Memory B cell (primary cell): Measurements from ENCODE around the gene TCP11L1.
A peak's percentile ranks its signal among the peaks of the same experiment; 100 is the strongest.
"Not testable (repeated sequence)": the region's sequence is repeated elsewhere in the genome, so short reads cannot be mapped to it uniquely, and the experiment has no call there.

Experiments used
- ATAC-seq: fragments of 150-1000 bp; cut with Tn5 transposase; 2 replicates; pipeline ENCODE4 v1.10.0; 2021; ENCODE audit warnings: low read depth, mild to moderate bottlenecking, moderate library complexity
- DNase-seq, 2 donors: peaks; one replicate each; pipeline ENCODE4 v3.0.0; 2022; ENCODE audit warnings: low spot score in 2 of 2
- H3K27ac Mint-ChIP-seq: one replicate; pipeline ENCODE4 v1.8.0; 2022; ENCODE audit warnings: mild to moderate bottlenecking, moderate library complexity, mixed read lengths
- H3K27me3 Mint-ChIP-seq: one replicate; pipeline ENCODE4 v1.8.0; 2022; ENCODE audit warnings: mixed read lengths
- H3K36me3 Mint-ChIP-seq: one replicate; pipeline ENCODE4 v1.8.0; 2022; ENCODE audit warnings: mild to moderate bottlenecking, mixed read lengths
- H3K4me1 Mint-ChIP-seq: one replicate; pipeline ENCODE4 v1.8.0; 2022; ENCODE audit warnings: mixed read lengths
- H3K4me3 Mint-ChIP-seq: one replicate; pipeline ENCODE4 v1.8.0; 2022; ENCODE audit warnings: mild to moderate bottlenecking, moderate library complexity, mixed read lengths
- H3K9me3 Mint-ChIP-seq: one replicate; pipeline ENCODE4 v1.8.0; 2022; ENCODE audit warnings: mixed read lengths

Gene TCP11L1

DNA sequence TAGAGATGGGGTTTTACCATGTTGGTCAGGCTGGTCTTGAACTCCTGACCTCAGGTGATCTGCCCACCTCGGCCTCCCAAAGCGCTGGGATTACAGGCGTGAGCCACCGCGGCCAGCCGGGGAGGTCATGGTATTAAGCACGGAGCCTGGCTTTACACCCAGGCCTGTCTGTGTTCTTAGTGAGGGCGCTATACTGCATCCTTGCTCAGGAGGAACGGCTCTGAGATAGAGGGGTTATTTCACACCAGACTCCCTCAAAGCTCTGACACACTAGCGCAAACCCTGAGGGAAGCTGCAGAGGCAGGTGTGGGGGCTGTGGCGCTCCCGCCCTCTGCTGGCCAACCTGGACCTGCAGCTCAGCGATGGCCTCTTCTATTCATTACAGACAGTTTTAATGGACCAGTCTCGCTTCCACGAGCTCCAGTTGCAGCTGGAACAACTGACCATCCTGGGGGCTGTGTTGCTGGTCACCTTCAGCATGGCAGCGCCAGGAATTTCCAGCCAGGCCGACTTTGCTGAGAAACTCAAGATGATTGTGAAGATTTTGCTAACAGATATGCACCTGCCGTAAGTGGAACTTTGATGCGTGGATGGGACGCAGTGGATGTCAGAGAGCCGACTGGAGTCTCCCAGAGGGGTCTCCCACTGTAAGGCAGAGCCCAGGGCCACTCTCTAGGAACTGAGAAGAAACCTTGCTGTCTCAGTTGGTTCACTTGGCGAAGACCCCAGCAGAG, 26.2 kb downstream of the TCP11L1 start:
- Mint-ChIP-seq H3K9me3 (no peaks in the 10 kb centered on the region), H3K27ac (no peak overlapping the region), H3K4me1 (peaks cover 18% of the 10 kb centered on the region), H3K27me3 (no peaks in the 10 kb centered on the region), H3K4me3 (no peak overlapping the region), H3K36me3 (peaks cover 12% of the 10 kb centered on the region)
- DNase-seq (peak; percentile 59 to 61), ATAC-seq (peak; percentile 91)

DNA sequence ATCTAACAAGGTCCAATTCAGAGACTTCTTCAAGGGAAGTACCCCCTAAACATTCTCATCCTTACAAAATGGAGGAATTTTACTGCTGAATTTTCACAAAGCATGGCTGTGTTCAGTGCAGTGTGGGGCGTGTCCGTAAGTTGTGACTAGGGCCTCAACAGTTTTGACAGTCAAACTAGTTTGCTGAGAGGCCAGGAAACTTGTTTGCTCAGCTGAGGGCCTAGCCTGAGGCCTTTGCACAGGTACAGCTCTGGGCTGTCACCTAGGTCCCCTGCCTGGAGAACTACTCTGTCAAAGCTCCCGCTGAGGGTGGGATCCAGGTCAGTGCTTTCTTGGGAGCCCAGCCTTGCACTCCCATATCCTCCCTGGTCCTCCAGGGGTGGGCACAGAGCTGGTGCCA, 27.9 kb downstream of the TCP11L1 start:
- Mint-ChIP-seq H3K27me3 (no peaks in the 10 kb centered on the region), H3K4me3 (no peak overlapping the region), H3K36me3 (peaks cover 18% of the 10 kb centered on the region), H3K9me3 (no peaks in the 10 kb centered on the region), H3K27ac (no peak overlapping the region), H3K4me1 (peaks cover 18% of the 10 kb centered on the region)
- no peak for ATAC-seq
- DNase-seq: no peak

DNA sequence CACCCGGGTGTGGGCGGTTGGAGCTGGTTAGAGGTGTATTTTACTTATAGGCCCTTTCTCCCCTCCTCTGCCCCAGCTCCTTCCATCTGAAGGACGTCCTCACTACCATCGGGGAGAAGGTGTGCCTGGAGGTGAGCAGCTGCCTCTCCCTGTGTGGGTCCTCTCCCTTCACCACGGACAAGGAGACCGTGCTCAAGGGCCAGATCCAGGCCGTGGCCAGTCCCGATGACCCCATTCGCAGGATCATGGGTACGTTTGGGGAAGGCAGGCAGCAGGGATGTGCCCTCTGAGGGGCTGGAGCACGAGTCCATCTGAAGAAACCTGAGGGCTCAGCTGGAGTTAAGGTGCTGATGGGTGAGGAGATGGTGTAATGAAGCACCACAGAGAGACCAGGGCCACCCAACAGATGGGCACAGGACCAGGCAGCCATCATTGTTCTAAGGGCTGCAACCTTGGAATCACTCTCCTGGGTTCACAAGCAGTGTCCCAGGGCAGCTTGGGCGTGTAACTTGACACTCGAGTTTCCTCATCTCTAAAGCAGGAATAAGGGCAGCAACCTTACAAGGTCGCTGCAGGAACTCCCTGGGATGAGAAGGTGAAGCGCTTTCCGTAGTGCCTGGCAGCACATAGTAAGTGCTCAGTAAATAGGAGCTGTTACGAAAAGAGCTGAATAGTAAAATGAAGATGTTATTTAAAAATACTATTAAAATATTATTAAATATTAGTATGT, 29.4 kb downstream of the TCP11L1 start:
- peaks cover 10% of the 10 kb centered on the region for H3K4me1 Mint-ChIP-seq
- ATAC-seq (no peak), DNase-seq (no peak)
- no peak overlapping the region for H3K27ac Mint-ChIP-seq
- peaks cover 24% of the 10 kb centered on the region for H3K36me3 Mint-ChIP-seq
- no peak overlapping the region for H3K4me3 Mint-ChIP-seq
- no peaks in the 10 kb centered on the region for H3K9me3 Mint-ChIP-seq
- no peaks in the 10 kb centered on the region for H3K27me3 Mint-ChIP-seq

DNA sequence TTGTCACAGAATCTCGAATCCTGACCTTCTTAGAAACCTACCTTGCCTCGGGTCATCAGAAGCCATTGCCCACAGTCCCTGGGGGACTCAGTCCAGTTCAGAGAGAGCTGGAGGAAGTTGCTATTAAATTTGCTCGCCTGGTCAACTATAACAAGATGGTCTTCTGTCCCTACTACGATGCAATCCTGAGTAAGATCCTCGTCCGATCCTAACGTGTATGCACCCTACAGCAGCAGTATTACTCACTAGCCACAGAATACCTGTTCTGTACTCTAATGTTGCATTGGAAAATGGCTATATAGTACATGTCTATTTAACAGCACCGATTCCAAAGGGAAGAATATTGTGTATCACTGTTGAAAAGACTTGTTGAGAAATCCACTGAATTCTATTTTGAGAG, 33.1 kb downstream of the TCP11L1 start:
- Mint-ChIP-seq H3K9me3 (no peaks in the 10 kb centered on the region), H3K27me3 (no peaks in the 10 kb centered on the region), H3K4me1 (no peaks in the 10 kb centered on the region), H3K36me3 (peaks cover 37% of the 10 kb centered on the region), H3K27ac (no peak overlapping the region), H3K4me3 (no peak overlapping the region)
- no peak for DNase-seq
- no peak for ATAC-seq

DNA sequence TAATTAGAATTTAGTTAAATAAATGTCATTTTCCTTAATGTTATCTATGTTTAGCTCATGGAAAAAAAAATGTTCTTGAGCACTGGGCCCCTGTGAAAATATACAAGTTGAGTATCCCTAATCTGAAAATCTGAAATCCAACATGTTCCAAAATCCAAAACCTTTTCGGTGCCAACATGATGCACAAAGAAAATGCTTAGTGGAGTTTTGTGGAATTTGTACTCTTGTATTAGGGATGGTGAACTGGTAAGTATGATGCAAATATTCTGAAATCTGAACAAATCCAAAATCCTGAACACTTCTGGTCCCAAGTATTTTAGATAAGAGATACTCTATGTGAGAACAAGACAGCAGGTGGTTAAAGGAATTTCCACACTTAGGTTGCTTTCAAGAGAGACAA, 44.5 kb downstream of the TCP11L1 start:
- peaks cover 16% of the 10 kb centered on the region for H3K36me3 Mint-ChIP-seq
- DNase-seq: no peak
- no peak overlapping the region for H3K27ac Mint-ChIP-seq
- H3K4me3 Mint-ChIP-seq: no peak overlapping the region
- no peaks in the 10 kb centered on the region for H3K27me3 Mint-ChIP-seq
- no peaks in the 10 kb centered on the region for H3K4me1 Mint-ChIP-seq
- no peak for ATAC-seq
- H3K9me3 Mint-ChIP-seq: no peaks in the 10 kb centered on the region

DNA sequence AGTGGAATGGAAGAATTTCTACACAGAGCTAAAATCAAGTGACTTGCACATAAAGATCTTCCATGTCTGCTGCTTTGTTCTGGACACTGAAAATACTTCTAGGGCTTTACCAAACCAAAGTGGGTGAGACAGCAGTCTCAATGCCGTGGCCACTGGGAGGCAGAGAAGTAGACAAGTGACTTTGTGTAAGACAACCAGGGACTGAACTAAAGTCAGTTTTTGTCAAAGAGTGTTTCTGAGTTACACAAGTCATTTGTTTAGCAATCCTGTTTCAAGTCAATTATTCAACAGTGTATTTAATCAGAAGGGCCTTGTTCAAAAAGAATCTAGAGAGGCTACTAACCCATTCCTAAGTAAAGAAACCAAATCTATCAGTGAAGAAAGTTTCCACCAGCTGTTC, 46.6 kb downstream of the TCP11L1 start:
- Mint-ChIP-seq H3K27ac (no peak overlapping the region), H3K27me3 (no peaks in the 10 kb centered on the region), H3K36me3 (peaks cover 20% of the 10 kb centered on the region), H3K4me3 (no peak overlapping the region), H3K4me1 (no peaks in the 10 kb centered on the region), H3K9me3 (no peaks in the 10 kb centered on the region)
- ATAC-seq (no peak), DNase-seq (no peak)

DNA sequence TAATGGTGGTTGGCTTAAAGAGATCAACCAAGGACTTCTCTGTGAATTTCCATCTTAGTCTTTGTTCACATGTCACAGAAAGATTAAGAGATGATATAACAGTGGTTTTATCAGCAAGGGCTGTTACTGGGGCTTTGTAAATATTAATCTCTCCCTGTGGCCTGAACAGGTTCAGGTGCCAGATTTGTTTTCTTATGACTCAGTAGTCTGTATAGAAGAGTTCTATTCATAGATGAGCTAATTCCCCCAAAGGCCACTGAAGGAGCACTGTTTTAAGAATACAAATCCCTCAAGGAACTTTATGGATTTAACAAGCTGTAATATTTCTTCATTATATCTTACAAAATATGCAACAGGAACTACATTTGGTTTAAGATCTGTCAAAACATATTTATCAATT, 50.4 kb downstream of the TCP11L1 start:
- Mint-ChIP-seq H3K9me3 (no peaks in the 10 kb centered on the region), H3K27me3 (no peaks in the 10 kb centered on the region), H3K36me3 (peaks cover 18% of the 10 kb centered on the region), H3K4me3 (no peak overlapping the region), H3K4me1 (no peaks in the 10 kb centered on the region), H3K27ac (peak overlapping the region; percentile 72)
- DNase-seq: no peak
- no peak for ATAC-seq

DNA sequence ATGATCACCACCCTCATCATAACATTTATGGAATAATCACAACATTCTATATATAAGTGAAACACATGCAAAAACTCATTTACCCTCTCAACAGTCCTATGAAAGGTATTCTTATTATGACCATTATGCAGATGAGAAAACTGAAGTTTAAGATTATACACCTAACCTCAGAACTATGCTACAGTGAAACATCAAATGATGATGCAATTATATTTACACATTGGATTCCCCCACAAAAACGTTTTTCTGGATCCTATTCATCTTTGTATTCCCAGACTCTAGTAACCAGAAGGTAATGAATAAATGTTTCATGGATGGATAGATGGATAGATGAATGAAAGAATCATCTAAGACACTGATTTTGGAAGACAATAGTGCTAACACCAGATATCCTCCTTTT, 54.8 kb downstream of the TCP11L1 start:
- Mint-ChIP-seq H3K4me1 (no peaks in the 10 kb centered on the region), H3K27ac (no peak overlapping the region), H3K36me3 (peaks cover 25% of the 10 kb centered on the region), H3K9me3 (no peaks in the 10 kb centered on the region), H3K27me3 (no peaks in the 10 kb centered on the region), H3K4me3 (no peak overlapping the region)
- no peak for DNase-seq
- ATAC-seq: no peak

DNA sequence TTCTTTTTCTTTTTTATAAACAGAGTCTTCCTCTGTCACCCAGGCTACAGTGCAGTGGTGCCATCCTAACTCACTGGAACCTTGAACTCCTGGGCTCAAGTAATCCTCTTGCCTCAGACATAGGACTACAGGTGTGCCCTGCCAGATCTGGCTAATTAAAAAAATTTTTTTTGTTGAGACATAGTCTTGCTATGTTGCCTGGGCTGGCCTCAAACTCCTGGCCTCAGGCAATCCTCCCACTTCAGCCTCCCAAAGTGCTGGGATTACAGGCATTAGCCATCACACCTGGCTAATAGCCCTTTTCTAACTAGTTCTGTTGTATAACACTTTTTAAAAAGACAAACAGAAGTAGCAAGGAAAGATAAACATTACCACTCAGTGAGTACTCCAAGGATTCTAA, 64.5 kb downstream of the TCP11L1 start:
- DNase-seq: no peak
- no peak overlapping the region for H3K27ac Mint-ChIP-seq
- no peaks in the 10 kb centered on the region for H3K9me3 Mint-ChIP-seq
- H3K4me1 Mint-ChIP-seq: no peaks in the 10 kb centered on the region
- peaks cover 19% of the 10 kb centered on the region for H3K36me3 Mint-ChIP-seq
- no peaks in the 10 kb centered on the region for H3K27me3 Mint-ChIP-seq
- ATAC-seq: no peak
- H3K4me3 Mint-ChIP-seq: no peak overlapping the region

DNA sequence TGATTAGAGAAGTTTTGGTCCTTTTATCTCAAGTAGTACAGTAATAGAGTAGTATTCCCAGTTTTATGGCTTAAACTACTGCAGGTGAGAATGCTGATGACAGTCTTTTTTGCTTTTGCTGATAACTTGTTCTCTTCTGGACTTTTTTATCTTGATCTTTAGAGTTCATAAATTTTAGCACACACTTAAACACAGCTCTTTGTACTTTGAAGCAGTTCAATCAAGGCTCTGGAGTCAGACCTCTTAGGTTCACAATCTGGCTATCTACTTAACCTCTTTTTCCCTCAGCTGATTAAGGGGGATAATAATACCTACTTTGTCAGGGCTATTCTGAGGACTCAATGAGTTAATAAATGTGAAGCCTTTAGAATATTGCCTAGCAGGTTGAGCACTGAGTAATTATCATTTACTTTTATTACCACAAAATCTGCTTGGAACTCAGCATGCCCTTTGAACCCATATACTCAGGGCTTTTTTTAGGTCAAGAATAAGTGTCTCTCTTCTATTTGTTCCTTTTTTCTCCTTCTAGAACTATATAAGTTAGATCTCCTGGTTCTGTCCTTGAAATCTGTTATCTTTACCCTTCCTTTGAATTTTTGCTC, 70.0 kb downstream of the TCP11L1 start:
- DNase-seq (no peak), ATAC-seq (no peak)
- no peak overlapping the region for H3K4me3 Mint-ChIP-seq
- no peaks in the 10 kb centered on the region for H3K27me3 Mint-ChIP-seq
- H3K9me3 Mint-ChIP-seq: no peaks in the 10 kb centered on the region
- no peak overlapping the region for H3K27ac Mint-ChIP-seq
- peaks cover 3% of the 10 kb centered on the region for H3K36me3 Mint-ChIP-seq
- H3K4me1 Mint-ChIP-seq: no peaks in the 10 kb centered on the region

DNA sequence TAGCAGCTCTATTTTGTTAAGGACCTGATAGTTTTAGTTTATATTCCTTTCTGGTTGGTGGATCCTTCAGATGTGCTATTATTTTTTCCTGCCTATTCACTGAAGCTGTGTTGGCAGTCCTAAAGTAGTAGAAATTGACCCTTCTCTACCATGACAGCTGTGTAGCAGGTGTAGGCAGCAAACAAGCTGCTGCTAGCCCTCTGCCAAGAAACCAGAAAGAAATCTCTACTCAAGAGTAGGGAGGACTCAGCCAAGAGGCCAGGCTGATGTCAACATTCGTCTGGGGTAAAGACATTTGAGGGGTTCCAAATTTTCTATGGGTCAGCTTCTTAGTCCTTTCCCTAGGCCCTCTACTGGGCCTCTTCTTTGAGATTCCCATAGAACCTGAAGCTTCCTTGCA, 70.7 kb downstream of the TCP11L1 start:
- DNase-seq (no peak), ATAC-seq (no peak)
- H3K36me3 Mint-ChIP-seq: peaks cover 3% of the 10 kb centered on the region
- H3K27ac Mint-ChIP-seq: no peak overlapping the region
- H3K9me3 Mint-ChIP-seq: no peaks in the 10 kb centered on the region
- H3K4me3 Mint-ChIP-seq: no peak overlapping the region
- no peaks in the 10 kb centered on the region for H3K4me1 Mint-ChIP-seq
- H3K27me3 Mint-ChIP-seq: no peaks in the 10 kb centered on the region

DNA sequence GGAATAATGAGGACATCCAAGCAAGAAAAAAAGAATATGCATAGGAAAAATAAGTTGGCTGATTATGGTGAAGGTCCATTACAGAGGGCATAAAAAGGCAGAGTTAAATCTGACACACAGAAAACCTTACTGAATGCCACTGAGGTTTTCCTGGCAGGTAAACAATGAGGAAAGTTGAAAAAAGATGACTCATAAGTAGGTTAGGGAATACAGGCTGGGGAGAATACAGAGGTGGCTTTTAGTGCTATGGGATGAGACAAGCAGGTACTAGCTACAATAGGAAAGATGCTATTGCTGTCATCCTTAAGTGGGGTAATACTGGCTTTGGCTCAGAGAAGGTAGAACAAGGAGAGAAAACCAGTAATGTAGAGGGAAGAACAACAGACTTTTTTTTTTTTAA, 77.2 kb downstream of the TCP11L1 start:
- H3K4me3 Mint-ChIP-seq: no peak overlapping the region

DNA sequence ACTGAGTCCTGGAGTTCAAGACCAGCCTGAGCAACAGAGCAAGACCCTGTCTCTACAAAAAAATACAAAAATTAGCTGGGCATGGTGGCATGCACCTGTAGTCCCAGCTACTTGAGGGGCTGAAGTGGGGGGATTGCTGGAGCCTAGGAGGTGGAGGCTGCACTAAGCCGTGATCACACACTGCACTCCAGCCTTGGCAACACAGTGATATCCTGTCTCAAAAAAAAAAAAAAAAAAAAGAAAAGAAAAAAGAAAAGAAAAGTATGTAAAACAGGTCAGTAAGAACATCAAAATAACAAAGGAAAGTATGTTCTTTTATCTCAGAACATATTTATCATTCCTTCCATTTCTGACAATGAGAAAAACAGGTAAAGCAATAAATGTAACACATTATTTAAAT, 83.3 kb downstream of the TCP11L1 start:
- H3K36me3 Mint-ChIP-seq, ATAC-seq, H3K27ac Mint-ChIP-seq, DNase-seq, H3K9me3 Mint-ChIP-seq, H3K4me1 Mint-ChIP-seq, H3K27me3 Mint-ChIP-seq, H3K4me3 Mint-ChIP-seq: not testable (repeated sequence)

More for the DNA sequence above, 77.2 kb downstream of the TCP11L1 start:
- Mint-ChIP-seq H3K9me3 (no peaks in the 10 kb centered on the region), H3K4me1 (no peaks in the 10 kb centered on the region), H3K27me3 (no peaks in the 10 kb centered on the region), H3K36me3 (no peaks in the 10 kb centered on the region), H3K27ac (no peak overlapping the region)
- no peak for DNase-seq
- no peak for ATAC-seq
